Liver (tissue), 9 donors: ENCODE measurements around the gene CDH13. TPM values are rescaled to one million over a fixed set of nuclear protein-coding genes. Genes with fewer than 3 reads are reported as not detected.

Source experiments
- DNase-seq: peaks from one replicate; pipeline ENCODE4 v3.0.0-alpha.2; 2017; ENCODE audit warnings: low spot score
- H3K27ac ChIP-seq, 2 donors: one replicate each; pipeline ENCODE4 v1.7.0; 2013; ENCODE audit warnings: inconsistent platforms in 2 of 2, low read length in 2 of 2, control low read depth in 1 of 2, low read depth in 1 of 2, mild to moderate bottlenecking in 1 of 2
- H3K27me3 ChIP-seq, 4 donors: one replicate each; pipeline versions ENCODE4 v1.6.1 to v1.7.0; 2013; ENCODE audit warnings: low read length in 3 of 4, inconsistent platforms in 1 of 4, mild to moderate bottlenecking in 1 of 4, moderate library complexity in 1 of 4; ENCODE audit not compliant: control insufficient read depth in 4 of 4, insufficient read depth in 4 of 4
- H3K36me3 ChIP-seq, 4 donors: one replicate each; pipeline versions ENCODE4 v1.6.1 to v1.7.0; 2013; ENCODE audit warnings: low read length in 3 of 4, mild to moderate bottlenecking in 3 of 4, low read depth in 1 of 4, moderate library complexity in 1 of 4; ENCODE audit not compliant: control insufficient read depth in 4 of 4, insufficient read depth in 3 of 4
- H3K4me1 ChIP-seq, 4 donors: one replicate each; pipeline versions ENCODE4 v1.6.1 to v1.7.0; 2013; ENCODE audit warnings: low read length in 3 of 4, mild to moderate bottlenecking in 3 of 4, moderate library complexity in 1 of 4; ENCODE audit not compliant: control insufficient read depth in 4 of 4, insufficient read depth in 4 of 4
- H3K4me3 ChIP-seq, 3 donors: one replicate each; pipeline versions ENCODE4 v1.6.1 to v1.7.0; 2013; ENCODE audit warnings: low read length in 3 of 3, control low read depth in 1 of 3, low read depth in 1 of 3, mild to moderate bottlenecking in 1 of 3
- H3K9ac ChIP-seq, 2 donors: one replicate each; pipeline ENCODE4 v1.7.0; 2013; ENCODE audit warnings: low read length in 2 of 2, mild to moderate bottlenecking in 2 of 2, moderate library complexity in 2 of 2, control low read depth in 1 of 2, low read depth in 1 of 2
- H3K9me3 ChIP-seq, 4 donors: one replicate each; pipeline versions ENCODE4 v1.6.1 to v1.7.0; 2013; ENCODE audit warnings: low read length in 3 of 4; ENCODE audit not compliant: control insufficient read depth in 4 of 4
- EGR1 ChIP-seq, 2 donors: IDR thresholded peaks; 2 replicates each; pipeline ENCODE4 v1.6.1; 2016 to 2018; ENCODE audit warnings: antibody characterized with exemption in 2 of 2, low read depth in 2 of 2
- FOXA1 ChIP-seq: IDR thresholded peaks from 2 replicates; pipeline ENCODE4 v1.6.1; 2016; ENCODE audit warnings: antibody characterized with exemption
- FOXA2 ChIP-seq: IDR thresholded peaks from 2 replicates; pipeline ENCODE4 v1.6.1; 2016; ENCODE audit warnings: antibody characterized with exemption
- GABPA ChIP-seq, 2 donors: IDR thresholded peaks in 1 of 2; conservative IDR thresholded peaks in 1 of 2; 2 replicates each; pipeline ENCODE4 v1.6.1; 2016; ENCODE audit warnings: antibody characterized with exemption in 2 of 2, mild to moderate bottlenecking in 1 of 2, moderate library complexity in 1 of 2
- HNF4A ChIP-seq, 2 donors: conservative IDR thresholded peaks; 2 replicates each; pipeline ENCODE4 v1.6.1; 2016; ENCODE audit warnings: antibody characterized with exemption in 2 of 2, mild to moderate bottlenecking in 2 of 2
- HNF4G ChIP-seq: IDR thresholded peaks from 2 replicates; pipeline ENCODE4 v1.6.1; 2016; ENCODE audit warnings: antibody characterized with exemption
- JUND ChIP-seq, 2 donors: IDR thresholded peaks; 2 replicates each; pipeline ENCODE4 v1.6.1; 2016; ENCODE audit warnings: antibody characterized with exemption in 2 of 2
- NR2F2 ChIP-seq: IDR thresholded peaks from 2 replicates; pipeline ENCODE4 v1.6.1; 2016; ENCODE audit warnings: antibody characterized with exemption
- RAD21 ChIP-seq, 2 donors: IDR thresholded peaks; 2 replicates each; pipeline ENCODE4 v1.6.1; 2016; ENCODE audit warnings: antibody characterized with exemption in 2 of 2, mild to moderate bottlenecking in 2 of 2
- RXRA ChIP-seq, 2 donors: IDR thresholded peaks; 2 replicates each; pipeline ENCODE4 v1.6.1; 2017 to 2018; ENCODE audit warnings: antibody characterized with exemption in 2 of 2, mild to moderate bottlenecking in 1 of 2
- SP1 ChIP-seq: IDR thresholded peaks from 2 replicates; pipeline ENCODE4 v1.6.1; 2018; ENCODE audit warnings: antibody characterized with exemption, mild to moderate bottlenecking
- TAF1 ChIP-seq: conservative IDR thresholded peaks from 2 replicates; pipeline ENCODE4 v1.6.1; 2016; ENCODE audit warnings: antibody characterized with exemption, mild to moderate bottlenecking
- YY1 ChIP-seq: IDR thresholded peaks from 2 replicates; pipeline ENCODE4 v1.6.1; 2016; ENCODE audit warnings: antibody characterized with exemption, mild to moderate bottlenecking
- WGBS: extraction: QIAGEN DNeasy Blood & Tissue Kit; methylation state at CpG from one replicate; pipeline ENCODE4 v1.1.7; 2013; 5-methylcytosine and 5-hydroxymethylcytosine counted together
- polyA plus RNA-seq, 2 donors: library from polyadenylated mRNA; stranded (reverse) in 1 of 2; unstranded in 1 of 2; fragments of 200-250 nt in 1 of 2; fragments of >200 nt in 1 of 2; fragmentation: Nextera tagmentation in 1 of 2; extraction: Ambion mirVana in 1 of 2; gene quantifications; one replicate each; pipeline versions ENCODE4 v1.2.1 to v1.2.3, GENCODE V29; 2013 to 2015
- total RNA-seq, 2 donors: library from RNA; depleted of rRNA; stranded (reverse); fragments of >200 nt; gene quantifications; one replicate each; pipeline ENCODE4 v1.2.3, GENCODE V29; 2014
- TF ChIP-seq, protein P1 (sequence below): IDR thresholded peaks from 2 replicates; pipeline ENCODE4 v1.6.1; 2016; ENCODE audit warnings: antibody characterized with exemption
- TF ChIP-seq, protein P2 (sequence below): IDR thresholded peaks from 2 replicates; pipeline ENCODE4 v1.6.1; 2016; ENCODE audit warnings: antibody characterized with exemption
- TF ChIP-seq, protein P3 (sequence below): fragments of 150-350 bp; IDR thresholded peaks from 2 replicates; pipeline ENCODE4 v1.5.1; 2017; ENCODE audit warnings: improper control_type of control experiment, low read depth, low read length; ENCODE audit not compliant: missing input control
- donor health status: healthy.
- donor health status: healthy.
- donor health status: healthy.
- donor health status: healthy.
- donor health status: healthy.

Gene CDH13
- total and polyA plus RNA-seq, 4 donors, result 0.21 to 1.5 (median 0.58) TPM

DNA sequence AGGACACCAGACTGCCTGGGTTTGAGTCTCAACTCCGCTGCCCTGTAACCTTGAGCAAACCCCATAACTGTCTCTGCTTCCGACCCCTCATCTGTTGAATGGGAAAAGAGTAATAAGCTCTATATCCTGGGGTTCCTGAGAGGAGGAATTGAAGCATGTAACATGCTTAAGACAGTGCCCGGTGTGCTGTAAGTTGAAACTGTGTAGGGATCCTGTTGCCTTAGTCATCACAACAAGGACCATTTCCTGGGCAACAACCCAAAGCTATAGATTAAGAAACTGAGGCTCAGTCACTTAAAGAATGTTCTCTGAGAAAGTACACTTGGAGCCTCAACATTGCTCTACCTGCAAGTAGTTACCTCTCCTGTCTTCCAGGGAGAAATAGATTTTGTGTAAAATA, 23.0 kb downstream of the CDH13 start:
- Histone ChIP-seq H3K27me3 (no peaks in the 10 kb centered on the region), H3K36me3 (no peaks in the 10 kb centered on the region), H3K4me3 (no peak overlapping the region), H3K27ac (no peak overlapping the region), H3K9ac (no peak overlapping the region), H3K9me3 (no peaks in the 10 kb centered on the region), H3K4me1 (no peaks in the 10 kb centered on the region)
- TF ChIP-seq HNF4A (conservative IDR thresholded peaks at IDR 0.05), result no peak
- TF ChIP-seq HNF4G, result no peak
- no peak for TF ChIP-seq RAD21 (IDR thresholded peaks at IDR 0.05)
- TF ChIP-seq FOXA2, result no peak
- TF ChIP-seq TAF1, result no peak
- WGBS, result 86% methylated on average over 3 of the region's 3 CpGs
- no peak for DNase-seq

DNA sequence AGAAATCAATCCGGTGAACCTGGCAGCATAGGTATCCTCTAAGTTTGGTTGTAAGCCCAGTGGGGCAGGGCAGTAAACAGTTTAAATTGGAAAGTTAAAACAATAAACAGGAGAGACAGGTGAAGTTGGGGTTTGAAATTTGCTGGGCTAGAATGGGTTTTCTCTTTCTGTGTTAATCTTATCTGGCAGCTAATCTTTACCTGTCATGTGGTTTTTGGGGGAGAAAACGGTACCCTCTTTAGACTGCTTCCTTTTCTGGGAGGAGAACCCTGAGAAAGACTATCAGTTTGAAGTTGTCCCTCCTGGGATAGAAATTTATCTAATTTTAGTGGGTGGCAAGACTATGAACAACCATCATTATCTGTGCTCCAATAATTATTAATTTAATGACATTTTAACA, 24.0 kb downstream of the CDH13 start:
- Histone ChIP-seq H3K4me3 (no peak overlapping the region), H3K9ac (no peak overlapping the region), H3K27me3 (no peaks in the 10 kb centered on the region), H3K9me3 (no peaks in the 10 kb centered on the region), H3K4me1 (no peaks in the 10 kb centered on the region), H3K36me3 (no peaks in the 10 kb centered on the region), H3K27ac (no peak overlapping the region)
- no peak for DNase-seq
- 46% methylated on average over 2 of the region's 2 CpGs for WGBS
- TF ChIP-seq FOXA2, result no peak
- TF ChIP-seq RAD21 (IDR thresholded peaks at IDR 0.05), result no peak
- no peak for TF ChIP-seq NR2F2
- TF ChIP-seq YY1, result no peak
- no peak for TF ChIP-seq TAF1
- TF ChIP-seq, protein P1, sequence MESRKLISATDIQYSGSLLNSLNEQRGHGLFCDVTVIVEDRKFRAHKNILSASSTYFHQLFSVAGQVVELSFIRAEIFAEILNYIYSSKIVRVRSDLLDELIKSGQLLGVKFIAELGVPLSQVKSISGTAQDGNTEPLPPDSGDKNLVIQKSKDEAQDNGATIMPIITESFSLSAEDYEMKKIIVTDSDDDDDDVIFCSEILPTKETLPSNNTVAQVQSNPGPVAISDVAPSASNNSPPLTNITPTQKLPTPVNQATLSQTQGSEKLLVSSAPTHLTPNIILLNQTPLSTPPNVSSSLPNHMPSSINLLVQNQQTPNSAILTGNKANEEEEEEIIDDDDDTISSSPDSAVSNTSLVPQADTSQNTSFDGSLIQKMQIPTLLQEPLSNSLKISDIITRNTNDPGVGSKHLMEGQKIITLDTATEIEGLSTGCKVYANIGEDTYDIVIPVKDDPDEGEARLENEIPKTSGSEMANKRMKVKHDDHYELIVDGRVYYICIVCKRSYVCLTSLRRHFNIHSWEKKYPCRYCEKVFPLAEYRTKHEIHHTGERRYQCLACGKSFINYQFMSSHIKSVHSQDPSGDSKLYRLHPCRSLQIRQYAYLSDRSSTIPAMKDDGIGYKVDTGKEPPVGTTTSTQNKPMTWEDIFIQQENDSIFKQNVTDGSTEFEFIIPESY, result no peak
- no peak for TF ChIP-seq EGR1 (IDR thresholded peaks at IDR 0.05; ENCODE audit: low read depth in 2 of 2)
- TF ChIP-seq JUND (IDR thresholded peaks at IDR 0.05), result no peak
- TF ChIP-seq RXRA (IDR thresholded peaks at IDR 0.05), result no peak
- no peak for TF ChIP-seq HNF4G
- TF ChIP-seq, protein P2, sequence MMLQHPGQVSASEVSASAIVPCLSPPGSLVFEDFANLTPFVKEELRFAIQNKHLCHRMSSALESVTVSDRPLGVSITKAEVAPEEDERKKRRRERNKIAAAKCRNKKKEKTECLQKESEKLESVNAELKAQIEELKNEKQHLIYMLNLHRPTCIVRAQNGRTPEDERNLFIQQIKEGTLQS, result no peak
- no peak for TF ChIP-seq FOXA1
- TF ChIP-seq HNF4A (conservative IDR thresholded peaks at IDR 0.05), result no peak
- TF ChIP-seq SP1, result no peak
- TF ChIP-seq GABPA (IDR thresholded peaks at IDR 0.05 in 1 of 2, conservative IDR thresholded peaks at IDR 0.05 in 1 of 2), result no peak
- TF ChIP-seq, protein P3, sequence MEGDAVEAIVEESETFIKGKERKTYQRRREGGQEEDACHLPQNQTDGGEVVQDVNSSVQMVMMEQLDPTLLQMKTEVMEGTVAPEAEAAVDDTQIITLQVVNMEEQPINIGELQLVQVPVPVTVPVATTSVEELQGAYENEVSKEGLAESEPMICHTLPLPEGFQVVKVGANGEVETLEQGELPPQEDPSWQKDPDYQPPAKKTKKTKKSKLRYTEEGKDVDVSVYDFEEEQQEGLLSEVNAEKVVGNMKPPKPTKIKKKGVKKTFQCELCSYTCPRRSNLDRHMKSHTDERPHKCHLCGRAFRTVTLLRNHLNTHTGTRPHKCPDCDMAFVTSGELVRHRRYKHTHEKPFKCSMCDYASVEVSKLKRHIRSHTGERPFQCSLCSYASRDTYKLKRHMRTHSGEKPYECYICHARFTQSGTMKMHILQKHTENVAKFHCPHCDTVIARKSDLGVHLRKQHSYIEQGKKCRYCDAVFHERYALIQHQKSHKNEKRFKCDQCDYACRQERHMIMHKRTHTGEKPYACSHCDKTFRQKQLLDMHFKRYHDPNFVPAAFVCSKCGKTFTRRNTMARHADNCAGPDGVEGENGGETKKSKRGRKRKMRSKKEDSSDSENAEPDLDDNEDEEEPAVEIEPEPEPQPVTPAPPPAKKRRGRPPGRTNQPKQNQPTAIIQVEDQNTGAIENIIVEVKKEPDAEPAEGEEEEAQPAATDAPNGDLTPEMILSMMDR, result no peak
